ENCODE results near the gene RNF220. TPM values are rescaled to one million over a fixed set of nuclear protein-coding genes. Genes with fewer than 3 reads are reported as not detected.

Gene RNF220
- polyA plus RNA-seq, 1 of the 3 experiments (the other 2 are of a cell fraction) = 83.7 TPM

DNA sequence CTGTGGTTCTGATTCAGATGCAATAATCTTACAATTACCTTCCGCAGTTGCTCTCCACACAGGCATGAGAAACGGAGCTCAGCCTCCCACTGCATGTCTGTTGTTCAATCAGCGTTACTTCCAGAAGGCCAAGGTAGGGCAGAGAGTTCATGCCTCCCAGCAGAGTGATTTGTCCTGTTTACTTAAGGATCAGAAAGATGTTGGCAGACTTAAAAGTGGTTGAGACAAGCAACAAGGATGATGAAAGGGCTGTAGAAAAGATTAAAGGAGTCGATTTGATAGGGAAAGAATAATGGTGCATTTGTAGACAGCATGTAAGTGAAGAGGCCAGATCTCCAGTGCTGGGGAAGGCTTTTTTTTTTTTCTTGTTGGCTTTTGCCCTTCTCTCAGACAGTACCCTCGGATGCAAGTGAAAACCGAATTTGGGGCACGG, 296.1 kb downstream of the RNF220 start:
- no peaks in the 10 kb centered on the region for H3K27me3 ChIP-seq (ENCODE audit: insufficient read depth)
- H3K36me3 ChIP-seq (replicated peaks in 1 of 2; ENCODE audit: control insufficient read depth in 1 of 2, insufficient read depth in 2 of 2, low read length in 1 of 2) = no peaks in the 10 kb centered on the region
- no peak overlapping the region for H3K27ac ChIP-seq (ENCODE audit: low read depth in 2 of 2, low read length in 1 of 2)
- H3K4me2 ChIP-seq = no peak overlapping the region
- no peak for TF ChIP-seq JUND (IDR thresholded peaks at IDR 0.05)
- no peak for TF ChIP-seq TAF1 (IDR thresholded peaks at IDR 0.05; ENCODE audit: borderline replicate concordance, low read depth, low read length)
- TF ChIP-seq, protein P1, sequence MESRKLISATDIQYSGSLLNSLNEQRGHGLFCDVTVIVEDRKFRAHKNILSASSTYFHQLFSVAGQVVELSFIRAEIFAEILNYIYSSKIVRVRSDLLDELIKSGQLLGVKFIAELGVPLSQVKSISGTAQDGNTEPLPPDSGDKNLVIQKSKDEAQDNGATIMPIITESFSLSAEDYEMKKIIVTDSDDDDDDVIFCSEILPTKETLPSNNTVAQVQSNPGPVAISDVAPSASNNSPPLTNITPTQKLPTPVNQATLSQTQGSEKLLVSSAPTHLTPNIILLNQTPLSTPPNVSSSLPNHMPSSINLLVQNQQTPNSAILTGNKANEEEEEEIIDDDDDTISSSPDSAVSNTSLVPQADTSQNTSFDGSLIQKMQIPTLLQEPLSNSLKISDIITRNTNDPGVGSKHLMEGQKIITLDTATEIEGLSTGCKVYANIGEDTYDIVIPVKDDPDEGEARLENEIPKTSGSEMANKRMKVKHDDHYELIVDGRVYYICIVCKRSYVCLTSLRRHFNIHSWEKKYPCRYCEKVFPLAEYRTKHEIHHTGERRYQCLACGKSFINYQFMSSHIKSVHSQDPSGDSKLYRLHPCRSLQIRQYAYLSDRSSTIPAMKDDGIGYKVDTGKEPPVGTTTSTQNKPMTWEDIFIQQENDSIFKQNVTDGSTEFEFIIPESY (IDR thresholded peaks at IDR 0.05; ENCODE audit: borderline replicate concordance, low read depth) = no peak
- no peak for TF ChIP-seq CHD2 (IDR thresholded peaks at IDR 0.05; ENCODE audit: low read length, partially characterized antibody)
- TF ChIP-seq NRF1 (IDR thresholded peaks at IDR 0.05; ENCODE audit: low read depth, low read length) = no peak
- TF ChIP-seq RCOR1 (IDR thresholded peaks at IDR 0.05; ENCODE audit: low read length) = no peak
- no peak for TF ChIP-seq GABPA (IDR thresholded peaks at IDR 0.05; ENCODE audit: low read depth)
- TF ChIP-seq RXRA (IDR thresholded peaks at IDR 0.05; ENCODE audit: borderline replicate concordance, low read depth) = no peak
- no peak for TF ChIP-seq SIN3A (IDR thresholded peaks at IDR 0.05; ENCODE audit: borderline replicate concordance, low read depth, low read length)
- no peak for TF ChIP-seq POLR2AphosphoS5 (IDR thresholded peaks at IDR 0.05; ENCODE audit: low read depth, low read length)
- no peak for TF ChIP-seq MXI1 (IDR thresholded peaks at IDR 0.05; ENCODE audit: low read depth, low read length)
- no peak for TF ChIP-seq EP300 (IDR thresholded peaks at IDR 0.05; ENCODE audit: borderline replicate concordance in 1 of 2, low read depth in 1 of 2, low read length in 1 of 2)
- no peak for TF ChIP-seq RFX5 (IDR thresholded peaks at IDR 0.05; ENCODE audit: low read length)
- TF ChIP-seq FOSL2 (IDR thresholded peaks at IDR 0.05; ENCODE audit: borderline replicate concordance, low read depth) = no peak
- TF ChIP-seq, protein P2, sequence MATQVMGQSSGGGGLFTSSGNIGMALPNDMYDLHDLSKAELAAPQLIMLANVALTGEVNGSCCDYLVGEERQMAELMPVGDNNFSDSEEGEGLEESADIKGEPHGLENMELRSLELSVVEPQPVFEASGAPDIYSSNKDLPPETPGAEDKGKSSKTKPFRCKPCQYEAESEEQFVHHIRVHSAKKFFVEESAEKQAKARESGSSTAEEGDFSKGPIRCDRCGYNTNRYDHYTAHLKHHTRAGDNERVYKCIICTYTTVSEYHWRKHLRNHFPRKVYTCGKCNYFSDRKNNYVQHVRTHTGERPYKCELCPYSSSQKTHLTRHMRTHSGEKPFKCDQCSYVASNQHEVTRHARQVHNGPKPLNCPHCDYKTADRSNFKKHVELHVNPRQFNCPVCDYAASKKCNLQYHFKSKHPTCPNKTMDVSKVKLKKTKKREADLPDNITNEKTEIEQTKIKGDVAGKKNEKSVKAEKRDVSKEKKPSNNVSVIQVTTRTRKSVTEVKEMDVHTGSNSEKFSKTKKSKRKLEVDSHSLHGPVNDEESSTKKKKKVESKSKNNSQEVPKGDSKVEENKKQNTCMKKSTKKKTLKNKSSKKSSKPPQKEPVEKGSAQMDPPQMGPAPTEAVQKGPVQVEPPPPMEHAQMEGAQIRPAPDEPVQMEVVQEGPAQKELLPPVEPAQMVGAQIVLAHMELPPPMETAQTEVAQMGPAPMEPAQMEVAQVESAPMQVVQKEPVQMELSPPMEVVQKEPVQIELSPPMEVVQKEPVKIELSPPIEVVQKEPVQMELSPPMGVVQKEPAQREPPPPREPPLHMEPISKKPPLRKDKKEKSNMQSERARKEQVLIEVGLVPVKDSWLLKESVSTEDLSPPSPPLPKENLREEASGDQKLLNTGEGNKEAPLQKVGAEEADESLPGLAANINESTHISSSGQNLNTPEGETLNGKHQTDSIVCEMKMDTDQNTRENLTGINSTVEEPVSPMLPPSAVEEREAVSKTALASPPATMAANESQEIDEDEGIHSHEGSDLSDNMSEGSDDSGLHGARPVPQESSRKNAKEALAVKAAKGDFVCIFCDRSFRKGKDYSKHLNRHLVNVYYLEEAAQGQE (IDR thresholded peaks at IDR 0.05; ENCODE audit: low read depth, low read length) = no peak
- no peak for TF ChIP-seq SMC3 (IDR thresholded peaks at IDR 0.05; ENCODE audit: low read depth, low read length)
- no peak for TF ChIP-seq TCF12 (IDR thresholded peaks at IDR 0.05)
- no peak for TF ChIP-seq YY1 (IDR thresholded peaks at IDR 0.05; ENCODE audit: low read depth)
- TF ChIP-seq, protein P3, sequence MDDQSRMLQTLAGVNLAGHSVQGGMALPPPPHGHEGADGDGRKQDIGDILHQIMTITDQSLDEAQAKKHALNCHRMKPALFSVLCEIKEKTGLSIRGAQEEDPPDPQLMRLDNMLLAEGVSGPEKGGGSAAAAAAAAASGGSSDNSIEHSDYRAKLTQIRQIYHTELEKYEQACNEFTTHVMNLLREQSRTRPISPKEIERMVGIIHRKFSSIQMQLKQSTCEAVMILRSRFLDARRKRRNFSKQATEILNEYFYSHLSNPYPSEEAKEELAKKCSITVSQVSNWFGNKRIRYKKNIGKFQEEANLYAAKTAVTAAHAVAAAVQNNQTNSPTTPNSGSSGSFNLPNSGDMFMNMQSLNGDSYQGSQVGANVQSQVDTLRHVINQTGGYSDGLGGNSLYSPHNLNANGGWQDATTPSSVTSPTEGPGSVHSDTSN (IDR thresholded peaks at IDR 0.05) = no peak
- H3K4me3 ChIP-seq (ENCODE audit: low read depth in 2 of 2, low read length in 1 of 2) = no peak overlapping the region
- no peaks in the 10 kb centered on the region for H3K9me3 ChIP-seq
- CTCF ChIA-PET = no interaction called here
- H4K20me1 ChIP-seq (ENCODE audit: insufficient read depth) = no peaks in the 10 kb centered on the region
- H3K4me1 ChIP-seq (ENCODE audit: control insufficient read depth in 1 of 2, insufficient read depth in 2 of 2, low read depth in 1 of 2, low read length in 1 of 2) = no peaks in the 10 kb centered on the region
- POLR2A ChIA-PET = no interaction called here
- H3K9ac ChIP-seq = no peak overlapping the region
- H3F3A ChIP-seq (replicated peaks; ENCODE audit: insufficient read depth) = no peaks in the 10 kb centered on the region
- no peak for DNase-seq
- no peaks in the 10 kb centered on the region for H3K9me2 ChIP-seq
- no peak overlapping the region for H2AFZ ChIP-seq (ENCODE audit: low read depth)
- WGBS (ENCODE audit: low lambda C conversion rate) = 76% methylated on average over 7 of the region's 7 CpGs
- no peaks in the 10 kb centered on the region for H3K79me2 ChIP-seq (ENCODE audit: insufficient read depth)

Small RNA genes within 50 kb of the gene (small RNA-seq; reads per million reads assigned to genes)
- 0 to 0.64 (median 0) reads per million in 7 experiments for gene MIR5584
- gene RNU6-369P = 0 reads per million in 7 experiments

Other genes starting within 250 kb of the RNF220 start
- gene DMAP1, start 191.8 kb upstream of the RNF220 start, polyA plus RNA-seq (2012; rRNA removed) = 54.3 and 59.6 TPM in 2 replicates
- gene ERI3, start 50.0 kb upstream of the RNF220 start, polyA plus RNA-seq (2012; rRNA removed) = 60.7 and 68.5 TPM in 2 replicates

All from SK-N-SH (cell line).